Measurements from ENCODE around the gene PDZD2. TPM values are rescaled to one million over a fixed set of nuclear protein-coding genes. Genes with fewer than 3 reads are reported as not detected.

PDZD2 gene
- total RNA-seq, 3 donors from 2014 or later: 1.8 to 10.1 (median 2.1) TPM

DNA sequence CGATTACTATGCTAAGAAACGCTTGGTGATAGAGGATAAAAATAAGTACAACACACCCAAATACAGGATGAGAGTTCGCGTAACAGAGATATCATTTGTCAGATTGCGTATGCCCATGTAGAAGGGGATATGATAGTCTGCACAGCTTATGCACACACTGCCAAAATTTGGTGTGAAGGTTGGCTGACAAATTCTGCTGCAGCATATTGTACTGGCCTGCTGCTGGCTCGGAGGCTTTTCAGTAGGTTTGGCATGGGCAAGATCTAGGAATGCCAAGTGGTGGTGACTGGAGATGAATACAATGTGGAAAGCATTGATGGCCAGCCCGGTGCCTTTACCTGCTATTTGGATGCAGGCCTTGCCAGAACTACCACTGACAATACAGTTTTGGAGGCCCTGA is 208.4 kb downstream of the PDZD2 start:
- no peak for DNase-seq
- H3K4me3 ChIP-seq: no peak overlapping the region
- H3K4me1 ChIP-seq (ENCODE audit: low read depth): no peaks in the 10 kb centered on the region
- TF ChIP-seq, protein P1, sequence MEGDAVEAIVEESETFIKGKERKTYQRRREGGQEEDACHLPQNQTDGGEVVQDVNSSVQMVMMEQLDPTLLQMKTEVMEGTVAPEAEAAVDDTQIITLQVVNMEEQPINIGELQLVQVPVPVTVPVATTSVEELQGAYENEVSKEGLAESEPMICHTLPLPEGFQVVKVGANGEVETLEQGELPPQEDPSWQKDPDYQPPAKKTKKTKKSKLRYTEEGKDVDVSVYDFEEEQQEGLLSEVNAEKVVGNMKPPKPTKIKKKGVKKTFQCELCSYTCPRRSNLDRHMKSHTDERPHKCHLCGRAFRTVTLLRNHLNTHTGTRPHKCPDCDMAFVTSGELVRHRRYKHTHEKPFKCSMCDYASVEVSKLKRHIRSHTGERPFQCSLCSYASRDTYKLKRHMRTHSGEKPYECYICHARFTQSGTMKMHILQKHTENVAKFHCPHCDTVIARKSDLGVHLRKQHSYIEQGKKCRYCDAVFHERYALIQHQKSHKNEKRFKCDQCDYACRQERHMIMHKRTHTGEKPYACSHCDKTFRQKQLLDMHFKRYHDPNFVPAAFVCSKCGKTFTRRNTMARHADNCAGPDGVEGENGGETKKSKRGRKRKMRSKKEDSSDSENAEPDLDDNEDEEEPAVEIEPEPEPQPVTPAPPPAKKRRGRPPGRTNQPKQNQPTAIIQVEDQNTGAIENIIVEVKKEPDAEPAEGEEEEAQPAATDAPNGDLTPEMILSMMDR (IDR thresholded peaks at IDR 0.05): no peak
- H3K9me3 ChIP-seq: no peaks in the 10 kb centered on the region
- intact Hi-C loops (cut with DNase I, micrococcal nuclease): no loop called here
- no peaks in the 10 kb centered on the region for H3K36me3 ChIP-seq (ENCODE audit: low read depth)
- no peak for ATAC-seq

DNA sequence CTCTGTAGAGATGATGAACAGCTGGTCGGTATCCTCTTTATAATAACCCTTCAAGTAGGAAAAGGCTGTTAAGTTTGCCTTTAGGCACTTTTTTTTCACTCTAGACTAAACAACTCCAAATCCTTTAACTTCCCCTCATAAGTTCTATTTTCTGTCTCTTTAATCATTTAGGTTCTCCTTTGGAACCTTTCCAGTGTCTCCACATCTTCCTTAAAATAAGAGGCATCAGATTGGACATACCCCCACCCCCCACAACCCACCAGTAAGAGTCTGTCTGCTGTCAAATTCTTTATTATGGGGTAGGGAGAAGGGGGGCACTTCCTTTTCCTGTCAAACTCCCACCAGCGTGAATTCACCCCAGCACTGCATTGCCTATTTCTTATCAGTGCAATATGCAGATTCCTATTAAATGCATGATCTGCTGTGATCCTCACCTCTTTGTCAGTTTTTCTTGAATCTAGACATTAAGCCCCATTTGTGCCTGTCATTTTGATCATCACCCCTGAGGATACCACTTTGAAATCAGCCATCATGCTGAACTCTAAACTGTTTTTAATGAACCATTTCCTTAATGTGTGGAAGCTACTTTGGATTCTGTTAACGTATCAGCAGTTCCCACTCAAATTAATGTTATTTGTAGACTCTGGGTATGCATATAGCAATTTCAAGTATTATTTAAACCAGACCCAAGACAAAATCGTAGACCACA is 212.2 kb downstream of the PDZD2 start:
- ATAC-seq: no peak
- Histone ChIP-seq H3K9me3 (no peaks in the 10 kb centered on the region), H3K4me1 (ENCODE audit: low read depth) (peaks cover 4% of the 10 kb centered on the region), H3K36me3 (ENCODE audit: low read depth) (no peaks in the 10 kb centered on the region), H3K4me3 (no peak overlapping the region)
- no peak for DNase-seq
- TF ChIP-seq, protein P1 (IDR thresholded peaks at IDR 0.05): no peak
- intact Hi-C loops (cut with DNase I, micrococcal nuclease): no loop called here

DNA sequence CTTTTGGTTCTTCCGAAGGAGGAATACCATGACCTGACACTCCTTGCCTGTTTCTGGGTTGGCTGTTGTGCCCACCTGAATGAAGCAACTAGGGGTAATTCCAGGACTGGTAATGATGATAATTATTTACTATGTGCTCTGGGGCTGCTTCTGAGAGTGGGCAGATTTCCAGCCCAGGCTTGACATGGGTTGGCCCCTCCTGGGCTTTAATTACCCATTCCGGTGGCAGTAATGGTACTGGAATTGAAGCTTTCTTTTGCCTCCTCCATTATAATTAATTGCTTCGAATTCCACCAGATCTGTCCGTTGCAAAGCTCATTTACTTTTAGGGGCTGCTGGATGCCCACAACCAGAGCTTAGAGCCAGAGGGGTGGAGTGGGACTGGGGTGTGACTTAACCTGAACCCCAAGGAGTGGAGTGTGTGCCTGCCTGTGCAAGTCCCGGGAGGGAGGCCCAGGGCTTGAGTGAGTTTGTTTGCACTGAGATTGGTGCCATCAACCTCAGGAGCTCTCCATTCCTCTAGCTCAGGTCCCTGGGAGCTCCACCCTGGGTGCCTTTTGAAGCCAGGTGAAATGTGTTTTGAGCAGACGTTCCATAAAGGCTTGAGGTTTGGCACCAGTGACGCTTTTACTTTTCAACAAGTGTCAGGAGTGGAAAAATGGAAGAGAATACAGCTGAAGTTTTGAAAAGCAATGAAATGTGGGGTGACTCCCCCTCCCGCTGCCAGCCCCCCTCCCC is 214.6 kb downstream of the PDZD2 start:
- peaks cover 3% of the 10 kb centered on the region for H3K9me3 ChIP-seq
- TF ChIP-seq, protein P1 (IDR thresholded peaks at IDR 0.05): no peak
- H3K4me3 ChIP-seq: no peak overlapping the region
- H3K36me3 ChIP-seq (ENCODE audit: low read depth): no peaks in the 10 kb centered on the region
- ATAC-seq (no peak), DNase-seq (no peak)
- peaks cover 4% of the 10 kb centered on the region for H3K4me1 ChIP-seq (ENCODE audit: low read depth)
- intact Hi-C loops (cut with DNase I, micrococcal nuclease): no loop called here

DNA sequence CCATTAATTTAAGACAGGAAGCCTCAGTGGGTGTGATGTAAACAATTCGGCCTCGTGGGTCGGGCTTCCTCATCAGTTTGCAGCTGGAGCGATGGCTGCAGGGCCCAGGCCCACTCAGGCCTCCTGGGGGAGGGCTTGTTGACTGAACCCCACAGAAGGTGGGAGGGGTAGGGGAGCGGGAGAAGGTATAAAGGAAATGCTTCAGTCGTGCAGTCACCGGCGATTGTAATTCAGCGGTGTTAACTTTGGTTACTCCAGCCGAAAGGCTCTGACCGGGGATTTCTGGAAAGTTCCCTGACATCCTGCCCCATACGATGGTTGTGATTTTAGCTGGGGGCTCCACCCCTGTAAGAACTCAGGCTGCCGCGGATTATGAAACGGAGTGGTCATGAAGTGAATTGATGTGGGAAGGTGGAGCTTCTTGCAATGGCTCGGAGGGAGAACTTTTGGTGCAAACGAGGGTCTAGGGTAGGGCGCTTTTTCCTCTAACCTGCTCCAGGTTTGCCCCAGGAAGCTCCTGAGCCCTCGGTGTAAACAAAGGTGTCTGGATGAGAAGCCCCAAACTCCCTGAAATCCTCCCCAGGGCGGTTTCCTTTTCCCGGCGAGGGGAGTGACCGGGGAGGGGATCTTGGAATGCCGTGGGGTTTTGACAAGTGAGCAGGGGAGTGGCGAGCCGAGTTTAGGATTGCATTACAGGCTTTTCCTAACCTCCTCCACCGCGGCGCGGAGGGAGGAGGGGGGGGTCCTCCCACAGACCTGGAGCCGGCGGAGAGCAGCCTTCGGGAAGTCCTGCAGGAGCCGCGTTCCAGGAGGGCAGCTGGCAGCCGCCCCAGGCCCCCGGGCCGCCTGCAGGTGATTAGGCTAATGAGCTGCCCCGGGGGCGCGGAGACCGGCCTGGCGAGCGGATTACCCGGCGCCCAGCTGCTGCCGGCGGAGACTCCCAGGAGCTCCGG is 215.5 kb downstream of the PDZD2 start:
- ATAC-seq (peak; percentile 25), DNase-seq (peak in 2 of 3 donors; percentile 11 to 33)
- TF ChIP-seq, protein P1 (IDR thresholded peaks at IDR 0.05): no peak
- Histone ChIP-seq H3K9me3 (peaks cover 12% of the 10 kb centered on the region), H3K36me3 (ENCODE audit: low read depth) (no peaks in the 10 kb centered on the region), H3K4me1 (ENCODE audit: low read depth) (peaks cover 4% of the 10 kb centered on the region), H3K4me3 (no peak overlapping the region)
- intact Hi-C loops (cut with DNase I, micrococcal nuclease): no loop called here
